HG02642 (cell line): ENCODE data around the gene DEFB124.
"Not testable (repeated sequence)": the region's sequence is repeated elsewhere in the genome, so short reads cannot be mapped to it uniquely, and the experiment has no call there.

ENCODE experiments used
- ATAC-seq: cut with Tn5 transposase; IDR thresholded peaks from one replicate; pipeline ENCODE4 v1.9.1; 2021; ENCODE audit warnings: mild to moderate bottlenecking; ENCODE audit not compliant: unreplicated experiment, poor library complexity

Gene DEFB124, protein sequence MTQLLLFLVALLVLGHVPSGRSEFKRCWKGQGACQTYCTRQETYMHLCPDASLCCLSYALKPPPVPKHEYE

DNA sequence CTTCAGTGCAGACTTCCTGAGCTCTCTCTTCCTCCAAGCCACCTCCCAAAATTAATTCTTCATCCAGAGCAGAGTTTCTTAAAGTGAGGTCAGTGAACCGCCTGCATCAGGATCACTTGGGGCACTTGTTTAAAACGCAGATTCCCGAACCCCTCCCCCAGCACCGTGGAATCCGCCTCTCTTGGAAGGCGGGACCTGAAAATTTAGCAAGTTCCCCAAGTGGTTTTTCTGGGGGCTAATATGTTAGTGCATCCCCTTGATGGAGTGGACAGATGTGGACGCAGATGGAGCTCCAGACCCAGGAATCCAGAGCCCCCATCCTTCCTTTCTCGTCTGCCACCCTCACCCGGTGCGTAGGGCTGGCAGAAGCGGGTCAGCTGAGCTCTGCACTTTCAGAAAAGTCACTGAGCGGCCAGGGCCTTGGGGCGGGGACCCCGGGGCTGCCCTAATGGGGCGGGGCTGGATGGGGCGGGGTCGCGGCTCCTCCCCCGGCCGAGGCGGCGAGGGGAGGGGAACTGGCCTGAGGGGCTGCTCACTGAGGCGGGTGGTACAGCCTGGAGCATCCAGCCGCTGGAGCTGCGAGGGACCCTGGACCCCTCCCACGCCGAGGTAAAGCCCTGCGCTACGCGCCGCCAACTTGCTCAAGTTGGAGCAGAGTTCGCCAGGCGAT is at the start of gene DEFB124, which contains the start of gene REM1:
TSS of gene DEFB124 (minus strand) at position 370 of the 670 bp plus-strand sequence. CDS start 2,114 bp downstream, outside the sequence.
TSS of gene REM1 (plus strand) at position 531 of the 670 bp plus-strand sequence. CDS start 1,158 bp downstream, outside the sequence.
- ATAC-seq, result no peak

DNA sequence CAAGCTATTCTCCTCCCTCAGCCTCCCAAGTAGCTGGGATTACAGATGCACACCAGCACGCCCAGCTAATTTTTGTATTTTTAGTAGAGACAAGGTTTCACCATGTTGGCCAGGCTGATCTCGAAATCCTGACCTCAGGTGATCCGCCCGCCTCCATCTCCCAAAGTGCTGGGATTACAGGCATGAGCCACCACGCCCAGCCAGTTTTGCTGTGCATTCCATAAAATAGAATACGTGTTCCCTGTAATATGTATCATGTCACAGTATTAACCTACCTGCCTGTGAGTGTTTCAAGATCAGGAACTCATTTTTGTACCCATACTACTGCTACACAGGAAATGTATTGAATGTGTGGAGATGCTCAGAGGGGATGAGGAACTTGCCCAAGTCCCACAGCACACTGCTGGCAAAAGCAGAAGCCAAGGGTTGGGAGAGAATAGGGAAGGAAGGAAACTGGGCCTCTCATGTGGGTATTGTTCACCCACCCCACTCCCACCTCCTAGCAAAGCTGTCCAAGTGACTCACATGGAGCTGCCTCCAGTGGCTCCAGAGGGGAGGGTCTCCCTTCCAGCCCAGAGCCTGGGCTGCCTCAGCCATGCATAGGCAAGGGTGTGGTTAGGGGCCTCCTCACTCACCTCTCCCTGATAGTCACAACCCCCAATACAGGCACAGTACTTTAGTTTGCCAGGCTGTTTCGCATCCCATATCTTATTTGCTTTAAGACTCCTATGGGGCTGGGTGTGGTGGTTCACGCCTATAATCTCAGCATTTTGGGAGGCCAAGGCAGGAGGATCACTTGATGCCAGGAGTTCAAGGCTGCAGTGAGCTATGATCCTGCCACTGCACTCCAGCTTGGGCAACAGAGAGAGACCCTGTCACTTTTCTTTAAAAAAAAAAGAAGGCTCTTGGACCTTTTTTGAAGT is 48.7 kb upstream of the DEFB124 start:
- ATAC-seq, result no peak

DNA sequence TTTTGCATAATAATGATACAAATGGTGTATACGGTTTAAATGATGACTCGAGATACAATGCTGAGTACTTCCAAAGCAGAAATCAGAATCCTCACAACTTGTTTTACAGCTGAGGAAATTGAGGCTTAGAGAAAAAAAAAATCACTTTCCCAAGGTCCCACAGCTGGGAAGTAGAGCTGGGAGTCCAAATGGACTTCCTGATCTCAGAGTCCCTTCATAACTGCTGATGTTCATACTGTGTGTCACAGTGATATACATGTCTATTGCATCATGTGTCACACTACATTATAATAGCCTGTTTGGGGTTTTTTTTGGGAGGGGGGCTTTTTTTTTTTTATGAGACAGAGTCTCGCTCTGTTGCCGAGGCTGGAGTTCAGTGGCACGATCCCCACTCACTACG is 47.8 kb upstream of the DEFB124 start:
- ATAC-seq, result no peak

DNA sequence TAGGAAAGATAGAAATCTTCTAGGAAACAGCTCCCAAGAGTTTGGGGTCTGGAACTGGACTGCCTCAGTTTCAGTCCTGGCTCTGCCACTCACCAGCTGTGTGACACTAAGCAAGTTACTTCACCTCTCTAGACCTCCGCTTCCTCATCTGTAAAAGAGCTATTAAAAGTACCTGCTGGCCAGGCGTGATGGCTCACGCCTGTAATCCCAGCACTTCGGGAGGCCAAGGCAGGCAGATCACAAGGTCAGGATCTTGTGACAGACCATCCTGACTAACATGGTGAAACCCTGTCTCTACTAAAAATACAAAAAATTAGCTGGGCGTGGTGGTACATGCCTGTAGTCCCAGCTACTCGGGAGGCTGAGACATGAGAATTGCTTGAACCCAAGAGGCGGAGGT is 46.3 kb upstream of the DEFB124 start:
- not testable (repeated sequence) for ATAC-seq

DNA sequence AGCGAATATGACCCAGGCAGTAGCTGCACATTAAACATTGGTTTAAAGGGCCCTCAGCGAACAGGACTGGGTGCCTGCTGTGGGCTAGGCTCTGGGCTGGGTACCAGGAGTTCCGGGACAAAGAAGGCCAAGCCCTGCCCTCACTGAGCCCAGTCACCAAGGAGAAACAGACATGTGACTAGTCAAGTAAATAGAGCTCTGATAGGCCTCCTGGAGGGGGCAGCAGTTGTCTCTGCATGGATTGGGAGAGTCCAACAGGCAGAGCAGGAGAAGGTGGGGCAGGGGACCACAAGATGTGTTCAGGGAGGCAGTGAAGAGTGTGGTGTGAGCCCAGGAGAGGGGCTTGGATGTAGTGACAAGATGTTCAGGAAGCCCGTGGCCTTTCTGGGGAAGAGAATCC is 42.4 kb upstream of the DEFB124 start:
- ATAC-seq, result no peak

DNA sequence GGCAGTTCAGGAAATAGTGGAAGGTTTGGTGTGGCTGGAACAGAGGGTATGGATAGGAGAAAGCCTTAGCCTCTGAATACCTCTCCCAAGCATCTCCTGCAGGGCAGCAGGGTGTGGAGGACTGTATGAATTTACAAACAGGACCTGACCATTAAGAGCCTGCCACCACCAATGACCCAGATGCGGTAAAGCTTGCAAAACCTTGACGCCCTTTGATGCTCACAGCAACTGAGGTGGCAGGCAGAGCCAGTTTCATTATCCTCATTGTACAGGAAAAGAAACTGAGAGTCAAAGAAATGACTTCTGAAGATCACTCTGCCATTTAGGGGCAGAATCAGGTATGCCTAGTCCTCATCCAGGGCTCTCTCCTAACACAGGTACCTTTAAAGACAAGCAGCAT is 41.7 kb upstream of the DEFB124 start:
- no peak for ATAC-seq

DNA sequence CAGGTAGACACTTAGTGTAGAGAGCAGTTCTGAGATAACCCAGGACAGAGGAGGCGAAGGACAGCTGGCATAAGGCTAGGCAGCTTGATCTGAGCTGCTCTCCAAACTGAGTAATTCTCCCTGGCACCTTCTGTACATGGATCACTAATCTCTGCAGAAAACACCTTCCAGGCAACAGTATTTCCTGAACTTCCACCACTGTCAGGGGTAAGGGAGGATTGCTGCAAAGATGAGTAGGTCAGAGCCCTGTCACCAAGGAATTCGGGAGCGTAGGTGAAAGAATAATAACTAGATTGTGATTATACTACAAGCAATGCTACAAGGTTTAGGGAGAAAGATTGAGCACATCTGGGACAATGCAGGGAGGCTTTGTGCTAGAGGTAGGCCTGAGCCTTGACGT is 41.2 kb upstream of the DEFB124 start:
- ATAC-seq, result no peak

DNA sequence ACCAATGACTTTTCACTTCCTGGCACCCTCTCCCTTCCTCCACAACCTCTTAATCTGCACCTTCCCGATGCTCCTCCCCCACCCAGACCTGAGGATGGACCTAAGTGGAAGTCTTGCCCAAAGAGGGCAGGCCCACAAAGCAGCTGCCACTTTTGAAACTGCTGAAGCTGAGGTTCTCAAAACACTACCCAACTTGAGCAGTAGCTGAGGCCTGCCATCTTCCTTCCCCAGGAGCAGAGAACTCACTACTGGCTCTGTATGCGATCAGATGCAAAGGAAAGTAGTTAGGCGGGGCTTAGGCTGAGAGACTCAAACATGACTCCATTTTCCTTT is 40.8 kb upstream of the DEFB124 start:
- no peak for ATAC-seq

DNA sequence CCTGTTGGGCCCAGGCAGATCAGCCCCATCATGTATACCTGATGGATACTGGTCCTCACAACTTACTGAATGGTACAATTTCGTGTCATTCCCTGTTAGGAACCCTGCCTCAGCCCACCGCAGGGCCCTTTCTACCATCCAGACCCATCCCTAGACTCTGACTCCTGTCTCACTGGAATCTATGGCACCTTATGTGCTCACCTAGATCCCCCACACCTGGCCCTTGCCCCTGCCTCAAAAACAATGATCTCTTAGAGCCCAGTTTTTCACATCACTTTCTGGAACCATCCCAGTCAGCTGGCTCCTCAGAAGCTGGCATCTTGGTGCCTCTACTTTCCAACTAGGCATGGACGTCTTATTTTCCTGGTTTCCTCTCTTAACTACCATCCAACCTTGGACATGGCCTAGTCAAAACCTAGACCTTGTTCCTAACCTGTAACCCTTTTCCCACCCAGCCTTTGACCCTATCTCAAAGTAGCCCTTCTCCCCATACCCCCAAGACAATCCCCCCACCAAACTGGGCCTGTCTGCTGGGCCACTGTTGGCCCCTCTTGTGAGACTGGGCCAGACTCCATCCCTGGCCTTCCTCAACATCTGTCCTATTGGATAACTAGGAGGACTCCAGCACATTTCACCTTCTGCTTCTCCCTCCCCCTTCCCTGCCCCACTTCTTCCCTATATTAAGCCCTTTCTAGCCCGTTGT is 40.3 kb upstream of the DEFB124 start:
- no peak for ATAC-seq

DNA sequence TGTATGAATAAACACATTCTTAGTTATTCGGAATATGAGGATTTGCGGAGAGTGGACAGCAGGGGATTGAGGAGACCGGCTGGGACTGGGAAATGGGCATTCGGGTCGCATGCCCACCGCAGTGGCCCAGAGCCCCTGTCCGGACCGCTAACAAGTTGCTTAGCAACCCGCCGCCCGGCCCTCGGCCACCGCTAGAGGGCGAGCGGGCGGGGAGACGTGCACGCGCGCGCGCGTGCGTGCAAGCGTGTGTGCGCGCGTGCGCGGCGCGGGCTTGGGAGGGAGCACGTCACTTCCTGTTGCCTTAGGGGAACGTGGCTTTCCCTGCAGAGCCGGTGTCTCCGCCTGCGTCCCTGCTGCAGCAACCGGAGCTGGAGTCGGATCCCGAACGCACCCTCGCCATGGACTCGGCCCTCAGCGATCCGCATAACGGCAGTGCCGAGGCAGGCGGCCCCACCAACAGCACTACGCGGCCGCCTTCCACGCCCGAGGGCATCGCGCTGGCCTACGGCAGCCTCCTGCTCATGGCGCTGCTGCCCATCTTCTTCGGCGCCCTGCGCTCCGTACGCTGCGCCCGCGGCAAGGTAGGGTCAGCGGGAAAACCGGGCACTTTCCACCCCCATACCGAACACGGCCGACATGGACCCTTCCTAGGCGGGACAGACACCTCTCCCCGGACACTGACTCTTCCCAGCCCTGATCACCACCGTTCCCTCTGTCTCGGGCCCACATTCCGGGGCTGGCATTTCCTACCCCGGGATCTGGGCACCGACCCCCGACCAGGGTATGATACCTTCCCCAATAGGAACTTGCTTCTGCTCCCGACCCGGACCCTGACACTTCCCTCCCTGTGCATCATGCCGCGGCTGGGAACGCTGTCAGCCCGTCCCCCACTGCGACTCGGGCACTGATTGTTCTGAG is 39.5 kb upstream of the DEFB124 start, which contains the start of gene HM13:
TSS of gene HM13 (plus strand) at position 289 of the 918 bp plus-strand sequence. CDS start at position 399, 110 bp downstream.
- ATAC-seq, result peak; percentile 89

DNA sequence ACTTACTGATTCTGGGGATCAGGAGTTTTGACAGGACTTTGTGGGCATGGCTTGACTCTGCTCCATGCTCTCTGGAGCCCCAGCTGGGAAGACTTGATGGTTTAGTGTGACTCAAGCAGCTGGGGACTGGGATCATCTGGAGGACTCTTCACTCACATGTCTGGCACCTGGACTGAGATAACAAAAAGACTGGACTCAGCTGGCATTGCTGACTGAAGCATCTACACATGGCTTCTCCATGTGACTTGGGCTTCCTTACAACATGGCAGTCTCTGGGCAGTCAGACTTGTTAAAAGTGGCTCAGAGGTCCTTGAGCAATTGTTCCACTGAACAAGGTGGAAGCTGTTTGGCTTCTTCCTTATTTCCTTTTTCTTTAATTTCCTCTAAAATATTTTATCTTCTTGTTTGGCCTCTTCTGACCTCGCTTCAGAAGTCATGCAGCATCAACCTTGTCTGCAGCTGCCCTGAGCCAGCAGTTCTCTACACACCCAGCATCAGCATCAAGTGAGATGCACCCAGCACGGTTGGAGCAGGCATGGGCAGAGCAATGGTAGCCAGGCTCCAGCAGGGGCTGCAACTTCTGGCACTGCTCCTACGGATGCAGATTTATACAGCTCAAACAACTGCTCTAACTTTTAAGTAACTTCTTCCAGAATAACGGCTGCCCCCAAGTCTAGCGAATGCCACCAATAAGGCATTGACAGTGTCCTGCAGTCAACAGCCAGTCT is 33.8 kb upstream of the DEFB124 start:
- no peak for ATAC-seq

DNA sequence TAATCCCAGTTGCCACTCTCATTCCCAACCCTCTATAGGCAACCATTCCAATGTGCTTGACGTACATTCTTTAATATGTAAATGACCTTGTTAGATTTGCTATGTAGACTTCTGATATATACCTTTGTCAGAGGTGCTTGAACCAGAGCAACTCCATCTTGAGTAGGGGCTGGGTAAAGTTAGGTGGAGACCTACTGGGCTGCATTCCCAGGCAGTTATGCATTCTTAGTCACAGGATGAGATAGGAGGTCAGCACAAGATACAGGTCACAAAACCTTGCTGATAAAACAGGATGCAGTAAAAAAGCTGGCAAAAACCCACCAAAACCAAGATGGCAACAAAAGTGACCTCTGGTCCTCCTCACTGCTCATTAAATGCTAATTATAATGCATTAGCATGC is 31.0 kb upstream of the DEFB124 start:
- ATAC-seq, result no peak

DNA sequence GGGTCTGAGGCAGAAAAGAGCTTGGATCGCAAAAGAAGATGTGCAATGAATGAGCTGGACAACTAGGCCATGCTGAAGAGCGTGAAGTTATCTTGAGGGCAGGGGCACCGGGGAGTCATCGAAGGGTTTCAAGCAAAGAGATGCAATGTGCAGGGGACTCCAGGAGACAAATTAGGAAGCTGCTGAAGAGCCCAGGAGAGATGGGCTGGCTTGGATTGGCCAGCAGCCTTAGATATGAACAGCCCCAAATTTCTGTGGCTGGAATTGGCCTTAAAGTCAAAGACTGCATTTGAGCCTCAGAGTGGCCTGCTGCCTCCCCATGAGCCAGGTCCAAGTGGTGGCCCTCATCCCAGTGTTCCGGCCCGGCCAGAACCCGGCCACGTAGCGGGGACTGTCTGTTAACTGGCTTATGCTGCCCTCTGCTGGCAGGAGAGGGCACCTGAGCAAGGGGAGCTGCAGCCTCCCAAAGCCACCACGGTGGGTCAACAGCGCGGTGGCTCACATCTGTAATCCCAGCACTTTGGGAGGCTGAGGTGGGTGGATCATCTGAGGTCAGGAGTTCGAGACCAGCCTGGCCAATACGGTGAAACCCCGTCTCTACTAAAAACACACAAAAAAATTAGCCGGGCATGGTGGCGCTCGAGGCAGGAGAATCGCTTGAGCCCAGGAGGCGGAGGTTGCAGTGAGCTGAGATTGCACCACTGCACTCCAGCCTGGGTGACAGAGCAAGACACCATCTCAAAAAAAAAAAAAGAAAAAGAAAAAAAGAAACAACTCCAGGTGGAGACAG is 28.2 kb upstream of the DEFB124 start:
- peak; percentile 95 for ATAC-seq

DNA sequence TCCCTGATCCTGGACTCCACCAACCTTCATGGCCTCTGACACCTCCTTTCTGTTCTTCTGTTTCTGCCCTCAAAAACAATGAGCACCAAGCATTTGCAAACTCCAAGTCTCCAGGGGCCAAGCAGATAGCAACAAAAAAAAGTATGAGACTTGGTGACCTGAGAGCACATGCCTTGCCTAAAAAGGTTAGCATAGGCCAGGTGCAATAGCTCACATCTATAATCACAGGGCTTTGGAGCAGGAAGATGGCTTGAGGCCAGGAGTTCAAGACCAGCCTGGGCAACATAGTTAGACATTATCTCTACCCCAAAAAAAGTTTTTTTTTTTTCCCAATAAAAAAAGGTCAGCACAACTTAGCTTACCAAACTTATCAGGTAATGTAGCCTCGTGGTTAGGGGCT is 25.6 kb upstream of the DEFB124 start:
- no peak for ATAC-seq

DNA sequence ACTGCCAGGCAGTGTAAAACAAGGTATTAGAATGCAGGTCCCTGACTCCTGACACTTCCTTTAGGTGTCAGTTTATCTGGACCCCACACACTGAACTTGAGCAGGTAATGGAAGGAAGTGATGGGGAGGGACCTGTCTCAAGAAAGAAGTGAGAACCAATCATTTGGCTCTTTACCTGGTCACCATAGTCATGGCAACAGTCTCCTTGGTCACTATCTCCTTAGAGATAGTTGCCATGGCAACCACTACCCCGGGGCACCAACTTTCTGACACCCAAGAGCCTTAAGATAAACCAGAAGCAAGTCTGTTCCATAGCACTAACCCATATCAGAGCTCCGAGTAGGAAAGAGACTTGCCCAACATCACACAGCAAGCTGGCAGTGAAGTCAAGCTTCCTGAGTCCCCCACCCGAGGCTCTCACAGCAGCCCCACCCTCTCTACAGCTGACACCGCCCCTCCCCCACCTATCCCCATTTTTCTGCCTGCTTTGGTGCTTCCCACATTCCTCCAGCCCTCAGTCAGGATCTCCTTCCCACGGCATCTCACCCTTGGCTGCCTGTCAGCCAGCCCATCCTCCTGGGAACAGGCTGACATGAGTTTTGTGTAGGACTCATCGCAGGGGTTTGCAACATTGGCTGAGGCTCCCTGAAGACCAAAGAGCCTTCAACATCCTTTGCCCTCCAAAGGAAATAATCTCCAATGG is 23.1 kb upstream of the DEFB124 start:
- ATAC-seq, result no peak

DNA sequence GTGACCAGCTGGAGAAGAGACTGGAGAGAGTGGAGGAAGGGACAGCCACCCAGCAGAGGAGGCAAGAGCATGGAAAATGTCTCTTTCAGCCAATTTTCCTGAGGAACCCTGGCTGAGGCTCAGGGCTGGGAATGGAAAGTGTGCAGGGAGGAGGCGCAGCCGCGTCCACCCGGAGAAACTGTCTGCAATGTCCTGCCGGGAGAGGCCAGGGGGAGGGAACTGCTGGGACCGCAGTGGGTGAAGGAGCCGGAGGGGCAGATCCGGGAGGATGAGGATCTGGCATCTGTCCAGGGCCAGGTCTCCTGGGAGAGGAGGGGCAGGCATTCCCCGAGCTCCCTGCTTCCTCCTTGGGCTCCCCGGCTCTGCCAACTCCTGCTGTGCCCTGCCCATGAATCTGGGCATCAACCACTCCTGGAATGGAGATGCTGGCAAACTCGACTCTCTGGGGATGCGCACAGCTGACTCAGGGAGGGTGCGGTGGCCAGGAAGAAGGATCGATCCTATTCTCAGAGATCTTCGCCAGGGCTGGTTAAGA is 21.9 kb upstream of the DEFB124 start:
- ATAC-seq, result no peak

DNA sequence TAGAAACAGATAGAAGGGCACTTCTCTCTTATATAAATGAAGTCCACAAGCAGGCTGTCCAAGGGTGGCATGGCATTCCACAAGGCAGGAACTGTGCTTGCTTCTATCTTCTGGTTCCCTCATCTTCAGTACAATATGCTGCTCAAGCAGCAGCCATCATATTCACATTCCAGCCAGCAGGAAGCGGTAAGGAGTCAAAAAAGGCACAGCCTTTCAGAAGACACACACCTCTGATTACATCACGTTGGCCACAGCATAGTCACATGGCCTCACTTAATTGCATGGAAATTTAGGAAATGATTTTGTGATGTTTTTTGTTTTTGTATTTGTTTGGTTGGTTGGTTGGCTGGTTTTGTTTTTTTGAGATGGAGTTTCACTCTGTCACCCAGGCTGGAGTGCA is 19.2 kb upstream of the DEFB124 start:
- no peak for ATAC-seq
